Measurements from ENCODE around the gene PACRG.

GRCh38 chr6:162698440-162698839 lies 29.3 kb upstream of the PACRG start:
- TF ChIP-seq SPI1 (IDR thresholded peaks at IDR 0.05; ENCODE audit: low read depth, low read length) (no peak), POLR2A (IDR thresholded peaks at IDR 0.05; ENCODE audit: low read depth, low read length) (no peak), POLR2AphosphoS5 (IDR thresholded peaks at IDR 0.05; ENCODE audit: low read depth, low read length) (no peak)

Data from GM12891 (cell line).